Measurements from ENCODE around the gene SFXN3.
A peak's percentile ranks its signal among the peaks of the same experiment; 100 is the strongest.

The SFXN3 gene, protein sequence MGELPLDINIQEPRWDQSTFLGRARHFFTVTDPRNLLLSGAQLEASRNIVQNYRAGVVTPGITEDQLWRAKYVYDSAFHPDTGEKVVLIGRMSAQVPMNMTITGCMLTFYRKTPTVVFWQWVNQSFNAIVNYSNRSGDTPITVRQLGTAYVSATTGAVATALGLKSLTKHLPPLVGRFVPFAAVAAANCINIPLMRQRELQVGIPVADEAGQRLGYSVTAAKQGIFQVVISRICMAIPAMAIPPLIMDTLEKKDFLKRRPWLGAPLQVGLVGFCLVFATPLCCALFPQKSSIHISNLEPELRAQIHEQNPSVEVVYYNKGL

DNA sequence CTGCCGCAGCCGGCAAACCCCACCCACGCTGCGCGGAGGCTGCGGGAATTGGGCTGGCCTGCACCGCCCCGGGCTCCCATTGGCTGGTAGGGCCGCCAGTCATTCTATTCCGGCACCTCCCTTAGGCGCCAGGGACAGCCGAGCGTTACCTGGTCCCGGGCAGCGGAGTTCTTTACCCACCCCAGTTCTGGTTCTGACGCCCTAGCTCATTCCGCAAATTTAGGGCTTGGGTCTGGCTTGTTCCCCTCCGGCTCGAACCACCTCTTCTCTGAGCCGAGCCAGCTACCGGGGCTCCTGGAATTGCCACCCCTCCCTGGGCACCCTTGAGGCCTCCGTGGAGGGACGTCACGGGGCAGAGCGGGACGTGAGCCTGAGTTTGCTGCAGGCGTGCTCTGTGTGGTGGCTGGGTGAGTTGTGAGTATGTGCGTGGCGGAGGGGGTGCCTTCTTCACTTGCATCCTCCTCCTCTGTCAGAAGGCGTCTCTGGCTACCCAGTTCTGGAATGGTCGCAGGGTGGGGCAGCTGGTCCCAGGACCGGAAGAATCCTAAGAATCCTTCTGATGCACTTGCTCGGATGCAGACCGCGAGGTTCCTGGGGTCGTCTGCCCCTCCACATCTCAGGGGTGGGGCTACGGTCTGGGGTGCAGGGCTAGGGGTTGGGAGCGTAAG, at the start of gene SFXN3, which contains the start of gene PDZD7:
Gene SFXN3 (plus strand): TSS at position 107 of the 668 bp plus-strand sequence. CDS start 3,461 bp downstream, outside the sequence.
Gene PDZD7 (minus strand): TSS at position 2 of the 668 bp plus-strand sequence. CDS start 910 bp downstream, outside the sequence.
- DNase-seq: peak; percentile 56

DNA sequence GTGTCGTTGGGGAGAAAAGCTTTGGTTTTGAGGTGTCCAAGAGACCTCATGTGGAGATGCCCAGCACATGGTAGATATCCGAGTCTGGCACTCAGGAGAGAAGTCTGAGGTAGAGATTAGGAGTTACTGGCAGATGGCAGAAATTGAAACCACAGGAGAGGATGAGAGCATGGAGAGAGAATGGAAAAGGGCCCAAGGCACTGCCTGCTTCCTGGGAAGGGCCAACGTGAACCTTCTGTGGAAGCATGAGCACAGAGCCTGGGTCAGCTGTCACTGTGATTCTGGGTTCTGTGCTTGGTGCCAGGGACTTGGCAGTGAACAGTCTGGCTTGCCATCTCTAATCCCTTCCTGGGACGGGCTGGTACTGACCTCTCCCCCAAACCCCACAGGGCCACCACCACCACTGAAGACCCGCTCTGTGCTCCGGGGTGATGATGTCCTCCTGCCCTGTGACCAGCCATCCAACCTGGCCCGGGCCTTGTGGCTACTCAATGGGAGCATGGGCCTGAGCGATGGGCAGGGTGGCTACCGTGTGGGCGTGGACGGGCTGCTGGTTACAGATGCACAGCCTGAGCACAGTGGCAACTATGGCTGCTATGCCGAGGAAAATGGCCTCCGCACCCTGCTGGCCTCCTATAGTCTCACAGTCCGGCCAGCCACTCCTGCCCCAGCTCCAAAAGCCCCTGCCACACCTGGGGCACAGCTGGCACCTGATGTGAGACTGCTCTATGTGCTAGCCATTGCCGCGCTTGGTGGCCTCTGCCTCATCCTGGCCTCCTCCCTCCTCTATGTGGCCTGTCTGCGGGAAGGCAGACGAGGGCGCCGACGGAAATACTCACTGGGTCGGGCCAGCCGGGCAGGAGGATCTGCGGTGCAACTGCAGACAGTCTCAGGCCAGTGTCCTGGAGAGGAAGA, 47.9 kb upstream of the SFXN3 start:
- no peak for DNase-seq

GRCh38 chr10:100983868-100984671, 47.0 kb upstream of the SFXN3 start:
- DNase-seq: no peak

DNA sequence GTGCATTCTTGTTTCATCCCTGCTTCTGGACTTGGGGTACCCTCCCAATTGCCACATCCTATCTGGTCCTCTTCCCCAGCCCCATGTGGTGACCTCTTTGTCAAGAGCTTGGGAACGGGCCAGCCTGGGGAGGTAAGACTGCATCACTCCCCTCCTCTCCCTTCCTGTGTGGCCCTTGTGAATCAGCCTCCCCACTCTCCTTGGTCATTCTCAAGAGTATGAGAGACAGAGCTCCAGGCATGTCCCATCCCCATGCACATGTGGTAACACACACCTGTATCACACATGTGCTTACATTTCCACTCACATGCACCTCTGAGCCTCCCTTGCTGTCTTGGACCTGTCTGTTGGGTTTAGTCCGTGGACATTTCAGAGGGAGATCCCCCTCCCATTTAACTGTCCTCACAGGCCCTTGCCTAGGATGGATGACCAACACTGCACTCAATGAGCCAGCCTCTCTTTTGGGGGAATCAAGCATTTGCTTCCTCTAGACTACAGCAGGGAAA, 46.3 kb upstream of the SFXN3 start:
- DNase-seq: no peak

GRCh38 chr10:100985336-100985735, 45.7 kb upstream of the SFXN3 start:
- no peak for DNase-seq

- DNase-seq: no peak
These were observed 44.4 kb upstream of the SFXN3 start for GRCh38 chr10:100986623-100986951.

DNA sequence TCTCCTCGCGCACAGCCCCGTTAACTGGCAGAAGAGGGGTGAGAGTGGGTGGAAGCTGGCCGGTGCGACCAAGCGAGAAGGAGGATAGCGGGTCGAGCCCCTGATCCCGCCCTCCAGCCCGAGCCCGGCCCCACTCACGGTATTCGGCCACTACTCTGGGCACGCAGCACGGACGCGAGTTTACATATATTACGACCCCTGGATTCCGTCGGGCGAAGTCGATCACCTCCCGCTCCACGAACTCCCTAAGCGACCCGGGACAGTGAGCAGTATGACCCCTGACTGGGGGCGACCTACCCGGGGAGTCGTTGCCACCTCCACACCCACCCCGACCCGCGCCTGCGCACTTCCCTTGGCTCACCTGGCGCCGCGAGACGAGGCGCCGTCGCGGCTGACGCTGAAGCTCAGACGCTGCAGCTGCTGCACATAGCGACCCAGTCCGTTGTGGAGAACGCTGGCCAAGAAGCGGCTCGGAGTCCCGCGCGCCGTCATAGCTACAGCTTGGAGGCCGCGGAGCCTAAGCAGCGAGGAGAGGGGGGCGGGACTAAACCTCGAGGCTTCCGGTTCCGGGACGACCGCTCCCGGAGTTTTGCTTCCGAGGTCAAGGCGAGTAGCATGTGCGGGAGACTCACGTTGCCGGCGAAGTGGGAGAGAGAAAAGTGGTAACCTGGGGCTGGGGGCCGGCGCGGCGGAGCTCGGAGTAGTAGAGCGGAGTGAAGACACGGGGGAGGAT, 43.9 kb upstream of the SFXN3 start, which contains the start of the genes MRPL43 and TWNK:
Gene MRPL43 (minus strand): TSS at position 546 of the 733 bp plus-strand sequence. CDS start 54 bp downstream, at position 492.
Gene TWNK (plus strand): TSS at position 592 of the 733 bp plus-strand sequence. CDS start 668 bp downstream, outside the sequence.
- peak; percentile 62 for DNase-seq

- DNase-seq: no peak
These were observed 43.4 kb upstream of the SFXN3 start for GRCh38 chr10:100987685-100988049.

GRCh38 chr10:100988166-100988565, 42.9 kb upstream of the SFXN3 start:
- no peak for DNase-seq

DNA sequence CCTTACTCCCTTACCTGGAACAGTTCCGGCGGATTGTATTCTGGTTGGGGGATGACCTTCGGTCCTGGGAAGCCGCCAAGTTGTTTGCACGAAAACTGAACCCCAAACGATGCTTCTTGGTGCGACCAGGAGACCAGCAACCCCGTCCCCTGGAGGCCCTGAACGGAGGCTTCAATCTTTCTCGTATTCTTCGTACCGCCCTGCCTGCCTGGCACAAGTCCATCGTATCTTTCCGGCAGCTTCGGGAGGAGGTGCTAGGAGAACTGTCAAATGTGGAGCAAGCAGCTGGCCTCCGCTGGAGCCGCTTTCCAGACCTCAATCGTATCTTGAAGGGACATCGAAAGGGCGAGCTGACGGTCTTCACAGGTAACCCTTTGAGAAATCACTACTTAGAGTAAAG, 41.9 kb upstream of the SFXN3 start:
- no peak for DNase-seq

DNA sequence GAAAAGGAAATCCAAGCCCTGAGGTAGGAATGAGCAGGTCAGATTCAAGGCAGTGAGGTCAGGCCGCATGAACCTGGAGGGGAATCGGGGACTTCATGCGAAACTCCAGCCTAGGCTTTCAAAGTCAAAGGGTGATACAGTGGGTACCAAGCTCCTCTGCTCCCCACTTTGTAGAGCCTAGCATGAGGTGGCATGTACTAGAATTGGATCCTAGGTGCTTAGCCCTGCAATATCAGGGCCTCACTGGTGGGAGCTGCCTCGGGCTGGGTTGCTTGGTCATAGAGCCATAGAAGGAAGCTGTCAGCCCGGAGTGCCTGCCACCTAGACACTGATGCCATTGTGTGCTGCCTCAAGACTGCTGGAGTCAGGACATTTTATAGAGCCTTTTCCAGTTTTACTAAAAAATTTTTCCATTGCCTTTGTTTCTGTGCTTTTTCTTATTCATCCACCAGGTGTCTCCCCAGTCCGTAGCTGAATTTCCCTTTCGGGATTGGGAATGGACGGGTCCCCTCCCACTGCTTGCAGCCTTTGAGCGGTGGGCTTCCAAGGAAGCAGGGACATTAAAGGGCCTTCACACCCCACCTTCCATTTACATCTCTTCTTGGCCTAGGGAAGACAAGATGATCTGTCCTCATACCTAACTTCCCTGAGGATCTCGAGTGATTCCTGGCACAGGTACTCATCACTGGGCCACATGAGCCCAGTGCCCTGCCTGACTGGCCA, 36.9 kb upstream of the SFXN3 start:
- DNase-seq: no peak

DNA sequence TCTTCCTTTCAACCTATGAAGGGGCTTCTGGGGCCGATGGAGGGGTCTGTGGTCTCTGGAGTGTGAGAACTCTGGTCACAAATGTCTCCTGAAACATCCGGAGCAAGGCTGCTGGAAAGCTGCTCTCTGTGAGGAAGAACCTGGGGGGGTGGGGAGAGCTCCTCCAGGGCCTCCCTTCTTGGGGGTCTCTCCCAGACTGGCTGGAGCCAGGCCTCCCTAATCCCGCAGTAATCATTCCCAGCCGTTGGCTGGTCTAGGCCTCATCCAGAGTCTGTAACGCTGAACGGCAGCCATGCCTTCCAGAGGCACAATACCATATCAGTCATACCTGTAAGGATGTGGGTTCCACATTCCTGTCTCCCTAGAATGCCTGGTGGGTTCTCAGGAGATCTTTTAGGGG, 35.9 kb upstream of the SFXN3 start:
- no peak for DNase-seq

GRCh38 chr10:100996678-100997359, 34.2 kb upstream of the SFXN3 start:
- peak; percentile 21 for DNase-seq

DNA sequence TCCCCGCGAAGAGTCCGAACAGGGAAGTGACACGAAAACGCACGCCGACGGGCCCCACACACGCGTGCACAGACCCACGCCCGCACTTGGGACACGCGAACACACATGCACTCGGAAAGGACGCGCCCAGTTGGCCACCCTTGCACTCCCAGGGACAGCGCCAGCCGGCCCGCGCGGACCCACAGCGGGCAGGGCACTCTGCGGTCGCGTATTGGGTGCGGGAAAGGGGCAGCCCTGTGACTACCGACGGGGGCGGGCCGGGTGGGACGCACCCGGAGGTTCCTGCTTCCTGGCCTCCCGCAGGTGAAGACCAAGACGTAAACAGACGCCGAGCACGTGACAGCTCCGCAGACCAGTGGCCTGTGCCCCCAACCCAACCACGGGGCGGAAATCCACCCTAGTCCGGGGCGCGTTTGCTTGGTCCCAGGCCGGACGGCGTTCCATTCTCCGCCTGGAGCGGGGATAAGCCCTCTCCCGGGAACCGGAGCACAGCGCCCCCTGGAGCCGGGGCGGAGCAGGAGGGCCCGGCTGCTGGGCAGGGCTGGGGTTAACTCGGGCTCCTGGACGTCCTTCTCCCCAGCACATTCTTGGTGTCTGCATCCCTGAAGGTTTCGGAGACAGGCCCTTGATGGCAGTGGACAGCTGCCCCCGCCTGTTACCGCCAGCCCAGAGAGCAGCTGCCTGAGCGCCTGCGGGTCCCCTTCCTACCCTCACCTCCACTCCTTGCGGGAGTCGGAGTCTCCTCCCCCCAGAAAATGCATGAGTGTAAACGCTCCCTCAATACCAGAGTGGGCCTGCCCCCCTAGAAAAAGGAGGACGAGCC, 33.5 kb upstream of the SFXN3 start:
- peak; percentile 64 for DNase-seq

GRCh38 chr10:100998183-100998990, 32.6 kb upstream of the SFXN3 start:
- DNase-seq: peak; percentile 64

DNA sequence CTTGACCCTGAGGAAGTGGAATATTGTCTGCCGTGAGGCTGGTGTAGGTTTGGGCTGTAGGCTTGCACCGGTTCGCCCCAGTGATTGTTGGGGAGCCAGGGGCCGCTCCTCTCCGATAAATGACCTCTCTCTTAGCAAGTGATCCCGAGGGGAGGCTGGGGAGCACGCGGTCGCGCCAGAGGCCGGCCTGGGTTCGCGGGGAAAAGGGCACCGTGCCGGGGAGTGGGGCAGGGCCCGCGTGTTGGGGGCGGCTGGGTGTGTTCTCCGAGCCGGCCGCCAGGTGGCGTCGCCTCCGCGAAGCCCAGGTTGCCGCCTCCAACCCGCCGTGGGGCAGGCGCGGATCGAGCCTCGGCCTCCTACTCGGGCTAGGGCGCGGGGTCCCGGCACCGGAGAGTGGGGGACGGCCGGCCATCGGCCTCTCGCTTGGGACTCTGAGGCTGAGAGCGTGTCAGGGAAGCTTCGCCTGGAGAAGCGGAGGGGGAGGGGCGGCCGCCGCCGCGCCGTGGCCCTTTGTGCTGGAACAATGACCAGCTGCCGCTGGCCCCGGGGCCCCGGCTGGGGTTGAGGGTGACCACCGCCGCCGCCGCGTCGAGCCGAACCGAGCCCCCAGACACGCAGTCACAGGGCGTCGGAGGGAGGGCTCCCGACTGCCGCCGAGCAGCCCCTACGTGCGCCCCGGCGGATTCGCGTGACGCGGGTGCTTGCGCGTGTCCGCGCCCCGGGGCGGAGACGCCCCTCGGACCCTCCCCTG, 31.9 kb upstream of the SFXN3 start:
- peak; percentile 53 for DNase-seq

GRCh38 chr10:100999742-101000126, 31.3 kb upstream of the SFXN3 start, which contains the start of gene LZTS2:
TSS of gene LZTS2 (plus strand) at chr10:100999808. CDS start at chr10:101002539, 2,731 bp downstream.
- DNase-seq: no peak

All from KG1 (cell line).